OCI-LY1 (cell line): ENCODE measurements around the gene CYGB.

Source experiments
- CTCF ChIP-seq: fragments of 200-600 bp; sonication (generic), shearing (Covaris generic); IDR thresholded peaks from 2 replicates; pipeline ENCODE4 v1.5.1; 2017; ENCODE audit warnings: mild to moderate bottlenecking, antibody characterized with exemption, low read length, moderate library complexity, mixed read lengths
- EZH2 ChIP-seq: fragments of 200-600 bp; sonication (generic), shearing (Covaris generic); IDR thresholded peaks from 2 replicates; pipeline ENCODE4 v1.8.0; 2017; ENCODE audit warnings: borderline replicate concordance, mixed run types, mild to moderate bottlenecking, antibody characterized with exemption, low read length, moderate library complexity, mixed read lengths

GRCh38 chr17:76573096-76573495 lies 35.6 kb upstream of the CYGB start:
- no peak for TF ChIP-seq CTCF
- no peak for TF ChIP-seq EZH2
